CD4-positive, alpha-beta T cell treated with Interleukin-21 for 1 hour (primary cell): ENCODE results near the gene FXYD5.

ENCODE experiments used
- DNase-seq: peaks from one replicate; pipeline ENCODE4 v3.0.0-alpha.2; 2020

FXYD5 gene

GRCh38 chr19:35154525-35155406, at the start of gene FXYD5:
FXYD5 (plus strand) TSS chr19:35154735; CDS start chr19:35155551, 816 bp downstream.
- DNase-seq: peak; percentile 70

- DNase-seq: no peak
Measured at GRCh38 chr19:35105047-35105410, 49.5 kb upstream of the FXYD5 start.

- DNase-seq: no peak
Measured at GRCh38 chr19:35105411-35106290, 48.9 kb upstream of the FXYD5 start.

GRCh38 chr19:35106291-35106583, 48.3 kb upstream of the FXYD5 start:
- DNase-seq: no peak

GRCh38 chr19:35106898-35107541, 47.5 kb upstream of the FXYD5 start:
- no peak for DNase-seq

GRCh38 chr19:35107545-35107944, 47.0 kb upstream of the FXYD5 start:
- no peak for DNase-seq

- DNase-seq: no peak
Measured at GRCh38 chr19:35108730-35109129, 45.8 kb upstream of the FXYD5 start.

GRCh38 chr19:35109395-35110112, 45.0 kb upstream of the FXYD5 start:
- no peak for DNase-seq

GRCh38 chr19:35110974-35111373, 43.6 kb upstream of the FXYD5 start:
- DNase-seq: no peak

GRCh38 chr19:35112995-35113688, 41.4 kb upstream of the FXYD5 start:
- DNase-seq: no peak

- DNase-seq: peak; percentile 70
Measured at GRCh38 chr19:35114353-35115176, 40.0 kb upstream of the FXYD5 start.

- DNase-seq: no peak
Measured at GRCh38 chr19:35115177-35115951, 39.2 kb upstream of the FXYD5 start, which contains the start of gene FXYD3. FXYD3 (plus strand) TSS chr19:35115823; CDS start chr19:35119377, 3,554 bp downstream.

GRCh38 chr19:35116072-35116801, 38.3 kb upstream of the FXYD5 start:
- no peak for DNase-seq

GRCh38 chr19:35117116-35117515, 37.4 kb upstream of the FXYD5 start:
- DNase-seq: no peak

- no peak for DNase-seq
Measured at GRCh38 chr19:35117799-35118198, 36.7 kb upstream of the FXYD5 start.

GRCh38 chr19:35118268-35119020, 36.1 kb upstream of the FXYD5 start:
- no peak for DNase-seq

GRCh38 chr19:35119091-35119490, 35.4 kb upstream of the FXYD5 start:
- DNase-seq: no peak

GRCh38 chr19:35119578-35120155, 34.9 kb upstream of the FXYD5 start:
- DNase-seq: no peak
